HepG2 (cell line): ENCODE results near the gene CD300A. TPM values are rescaled to one million over a fixed set of nuclear protein-coding genes. Genes with fewer than 3 reads are reported as not detected.

Experiments
- CBFB ChIP-seq: sonication (generic); formaldehyde crosslinking; IDR thresholded peaks from 2 replicates; pipeline ENCODE4 v1.4.0; 2020; ENCODE audit warnings: missing genetic modification reagents
- CBX2 ChIP-seq, 2 experiments: fragments of 200-600 bp in 1 of 2; sonication (generic); formaldehyde crosslinking in 1 of 2; IDR thresholded peaks; 2 replicates each; pipeline versions ENCODE4 v1.7.0 to v1.8.1; 2018 to 2022; ENCODE audit warnings: low read depth in 2 of 2, low read length in 1 of 2, mild to moderate bottlenecking in 1 of 2, missing genetic modification reagents in 1 of 2
- ETV6 ChIP-seq: sonication (generic); formaldehyde crosslinking; conservative IDR thresholded peaks from 2 replicates; pipeline ENCODE4 v1.4.0; 2020; ENCODE audit warnings: missing genetic modification reagents
- FOXA1 ChIP-seq, 2 experiments: fragments of 450-650 bp in 1 of 2; sonication (generic) in 1 of 2; formaldehyde crosslinking in 1 of 2; IDR thresholded peaks; 2 replicates each; pipeline versions ENCODE4 v1.4.0 to v1.6.1; 2016 to 2020; ENCODE audit warnings: missing genetic modification reagents in 1 of 2
- HMG20B ChIP-seq: conservative IDR thresholded peaks from 2 replicates; pipeline ENCODE4 v1.6.1; 2016; ENCODE audit warnings: missing genetic modification reagents, missing compliant biosample characterization
- IKZF4 ChIP-seq: sonication (generic); formaldehyde crosslinking; IDR thresholded peaks from 2 replicates; pipeline ENCODE4 v1.5.1; 2020; ENCODE audit warnings: borderline replicate concordance, mild to moderate bottlenecking, low read depth, missing genetic modification reagents; ENCODE audit errors: not compliant biosample characterization
- KDM1A ChIP-seq: IDR thresholded peaks from 2 replicates; pipeline ENCODE4 v1.6.1; 2016; ENCODE audit warnings: missing compliant biosample characterization
- MBNL3 ChIP-seq: fragments of 250-450 bp; sonication (Bioruptor Pico); conservative IDR thresholded peaks from 2 replicates; pipeline ENCODE4 v1.8.0; 2022; ENCODE audit warnings: mild to moderate bottlenecking, inconsistent platforms
- NPAS2 ChIP-seq: sonication (generic); formaldehyde crosslinking; IDR thresholded peaks from 2 replicates; pipeline ENCODE4 v1.8.0; 2022; ENCODE audit warnings: mild to moderate bottlenecking, missing genetic modification reagents, borderline replicate concordance
- PAWR ChIP-seq: sonication (generic); formaldehyde crosslinking; IDR thresholded peaks from 2 replicates; pipeline ENCODE4 v1.4.0; 2020; ENCODE audit warnings: missing genetic modification reagents, mild to moderate bottlenecking, borderline replicate concordance
- RFX5 ChIP-seq: IDR thresholded peaks from 2 replicates; pipeline ENCODE4 v1.6.1; 2011; ENCODE audit warnings: low read depth, low read length, improper control_type of control experiment
- TBX3 ChIP-seq: fragments of 450-650 bp; IDR thresholded peaks from 2 replicates; pipeline ENCODE4 v1.6.1; 2017; ENCODE audit warnings: antibody characterized with exemption, mild to moderate bottlenecking, inconsistent platforms, borderline replicate concordance
- TRIM24 ChIP-seq: sonication (generic); formaldehyde crosslinking; IDR thresholded peaks from 2 replicates; pipeline ENCODE4 v1.8.0; 2022; ENCODE audit warnings: mild to moderate bottlenecking, missing genetic modification reagents
- YEATS4 ChIP-seq: sonication (generic); formaldehyde crosslinking; IDR thresholded peaks from 2 replicates; pipeline ENCODE4 v1.4.0; 2020; ENCODE audit warnings: missing genetic modification reagents, borderline replicate concordance
- ZMAT3 ChIP-seq: sonication (generic); formaldehyde crosslinking; conservative IDR thresholded peaks from 2 replicates; pipeline ENCODE4 v1.7.0; 2021; ENCODE audit warnings: missing genetic modification reagents
- ZNF326 ChIP-seq: sonication (generic); formaldehyde crosslinking; IDR thresholded peaks from 2 replicates; pipeline ENCODE4 v1.4.0; 2020; ENCODE audit warnings: missing genetic modification reagents, borderline replicate concordance
- ZNF746 ChIP-seq: sonication (generic); formaldehyde crosslinking; IDR thresholded peaks from 2 replicates; pipeline ENCODE4 v1.8.0; 2022; ENCODE audit warnings: mild to moderate bottlenecking, missing genetic modification reagents
- polyA plus RNA-seq, 8 experiments: library from polyadenylated mRNA; depleted of rRNA in 3 of 8; stranded (reverse) in 7 of 8; unstranded in 1 of 8; fragments of >200 nt; fragmentation: Illumina TruSeq in 4 of 8; extraction: Trizol in 4 of 8; gene quantifications; 2 replicates each; pipeline versions ENCODE4 v1.2.1 to v1.2.3, GENCODE V29; 2011 to 2016; ENCODE audit warnings: low read depth in 4 of 8, missing spikeins in 1 of 8, mixed read lengths in 1 of 8; ENCODE audit not compliant: insufficient read depth in 1 of 8
- total RNA-seq, 5 experiments: library from RNA; depleted of rRNA; stranded (reverse); fragments of >200 nt; fragmentation: Illumina TruSeq; extraction: Trizol; gene quantifications; 2 replicates each; pipeline ENCODE4 v1.2.3, GENCODE V29; 2016; ENCODE audit warnings: low read depth in 1 of 5
- TF ChIP-seq, protein P1 (sequence below): sonication (generic); formaldehyde crosslinking; IDR thresholded peaks from 2 replicates; pipeline ENCODE4 v1.8.0; 2022; ENCODE audit warnings: mild to moderate bottlenecking, missing genetic modification reagents; ENCODE audit not compliant: insufficient replicate concordance
- TF ChIP-seq, protein P2 (sequence below): sonication (generic); formaldehyde crosslinking; IDR thresholded peaks from 2 replicates; pipeline ENCODE4 v1.4.0; 2020; ENCODE audit warnings: missing genetic modification reagents
- TF ChIP-seq, protein P3 (sequence below): sonication (generic); formaldehyde crosslinking; IDR thresholded peaks from 2 replicates; pipeline ENCODE4 v1.5.0; 2020; ENCODE audit warnings: missing genetic modification reagents
- TF ChIP-seq, protein P4 (sequence below): sonication (generic); formaldehyde crosslinking; IDR thresholded peaks from 2 replicates; pipeline ENCODE4 v1.4.0; 2020; ENCODE audit warnings: mild to moderate bottlenecking, missing genetic modification reagents
- TF ChIP-seq, protein P5 (sequence below): sonication (generic); formaldehyde crosslinking; IDR thresholded peaks from 2 replicates; pipeline ENCODE4 v1.5.0; 2020; ENCODE audit warnings: mild to moderate bottlenecking, missing genetic modification reagents, borderline replicate concordance

The CD300A gene
- total and polyA plus RNA-seq, 2 of the 13 experiments (the other 11 are each of a cell fraction or from before 2014, with no cell fraction given), result not detected

DNA sequence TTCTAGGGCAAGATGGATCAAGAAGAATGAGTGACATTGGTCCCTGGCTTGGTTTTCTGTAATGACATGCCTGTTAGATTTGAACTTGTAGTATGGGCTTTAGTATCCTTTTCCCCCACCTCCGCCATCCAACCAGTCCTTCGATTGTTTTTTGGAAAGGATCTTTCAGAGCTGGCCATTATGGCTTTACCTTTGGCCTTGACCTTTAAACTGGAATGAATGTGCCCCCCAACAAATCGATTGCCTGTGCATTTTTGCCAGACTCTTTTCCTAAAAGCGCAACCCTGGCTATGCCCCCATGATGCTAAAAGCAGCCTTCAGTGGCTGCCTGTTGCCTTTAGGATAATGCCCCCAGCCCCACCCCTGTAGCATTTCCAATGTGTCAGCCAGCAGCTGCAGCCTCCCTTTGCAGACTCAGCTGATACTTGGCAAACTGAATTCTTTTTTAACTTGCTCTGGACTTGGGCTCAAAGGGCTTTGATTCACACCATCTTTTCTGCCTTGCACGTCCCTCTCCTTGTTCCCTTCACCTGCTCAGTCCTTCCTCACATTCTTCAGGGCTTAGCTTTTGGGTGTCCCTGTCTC, 30.6 kb upstream of the CD300A start (continued):
- TF ChIP-seq, protein P1, sequence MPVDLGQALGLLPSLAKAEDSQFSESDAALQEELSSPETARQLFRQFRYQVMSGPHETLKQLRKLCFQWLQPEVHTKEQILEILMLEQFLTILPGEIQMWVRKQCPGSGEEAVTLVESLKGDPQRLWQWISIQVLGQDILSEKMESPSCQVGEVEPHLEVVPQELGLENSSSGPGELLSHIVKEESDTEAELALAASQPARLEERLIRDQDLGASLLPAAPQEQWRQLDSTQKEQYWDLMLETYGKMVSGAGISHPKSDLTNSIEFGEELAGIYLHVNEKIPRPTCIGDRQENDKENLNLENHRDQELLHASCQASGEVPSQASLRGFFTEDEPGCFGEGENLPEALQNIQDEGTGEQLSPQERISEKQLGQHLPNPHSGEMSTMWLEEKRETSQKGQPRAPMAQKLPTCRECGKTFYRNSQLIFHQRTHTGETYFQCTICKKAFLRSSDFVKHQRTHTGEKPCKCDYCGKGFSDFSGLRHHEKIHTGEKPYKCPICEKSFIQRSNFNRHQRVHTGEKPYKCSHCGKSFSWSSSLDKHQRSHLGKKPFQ (CRISPR knock-in tag), result no peak
- TF ChIP-seq CBFB (CRISPR knock-in tag) (no peak), HMG20B (CRISPR knock-in tag) (no peak), ZNF326 (CRISPR knock-in tag) (0 out of 2 replicates have a peak, but pooled peaks have one; percentile 59), TRIM24 (CRISPR knock-in tag) (no peak), CBX2 (IDR thresholded peaks at IDR 0.05; ENCODE audit: low read depth, low read length) (no peak), CBX2 (CRISPR knock-in tag; IDR thresholded peaks at IDR 0.05; ENCODE audit: low read depth) (no peak), MBNL3 (CRISPR knock-in tag) (no peak), ETV6 (CRISPR knock-in tag) (no peak), RFX5 (no peak), FOXA1 (IDR thresholded peaks at IDR 0.05) (no peak), FOXA1 (CRISPR knock-in tag; IDR thresholded peaks at IDR 0.05) (no peak), ZNF746 (CRISPR knock-in tag) (no peak), YEATS4 (CRISPR knock-in tag) (no peak), ZMAT3 (no peak), NPAS2 (CRISPR knock-in tag) (no peak), KDM1A (CRISPR knock-in tag) (no peak), TBX3 (no peak), IKZF4 (CRISPR knock-in tag) (no peak), PAWR (CRISPR knock-in tag) (no peak)
- TF ChIP-seq, protein P2, sequence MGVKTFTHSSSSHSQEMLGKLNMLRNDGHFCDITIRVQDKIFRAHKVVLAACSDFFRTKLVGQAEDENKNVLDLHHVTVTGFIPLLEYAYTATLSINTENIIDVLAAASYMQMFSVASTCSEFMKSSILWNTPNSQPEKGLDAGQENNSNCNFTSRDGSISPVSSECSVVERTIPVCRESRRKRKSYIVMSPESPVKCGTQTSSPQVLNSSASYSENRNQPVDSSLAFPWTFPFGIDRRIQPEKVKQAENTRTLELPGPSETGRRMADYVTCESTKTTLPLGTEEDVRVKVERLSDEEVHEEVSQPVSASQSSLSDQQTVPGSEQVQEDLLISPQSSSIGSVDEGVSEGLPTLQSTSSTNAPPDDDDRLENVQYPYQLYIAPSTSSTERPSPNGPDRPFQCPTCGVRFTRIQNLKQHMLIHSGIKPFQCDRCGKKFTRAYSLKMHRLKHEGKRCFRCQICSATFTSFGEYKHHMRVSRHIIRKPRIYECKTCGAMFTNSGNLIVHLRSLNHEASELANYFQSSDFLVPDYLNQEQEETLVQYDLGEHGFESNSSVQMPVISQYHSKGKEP, result no peak
- TF ChIP-seq, protein P3, sequence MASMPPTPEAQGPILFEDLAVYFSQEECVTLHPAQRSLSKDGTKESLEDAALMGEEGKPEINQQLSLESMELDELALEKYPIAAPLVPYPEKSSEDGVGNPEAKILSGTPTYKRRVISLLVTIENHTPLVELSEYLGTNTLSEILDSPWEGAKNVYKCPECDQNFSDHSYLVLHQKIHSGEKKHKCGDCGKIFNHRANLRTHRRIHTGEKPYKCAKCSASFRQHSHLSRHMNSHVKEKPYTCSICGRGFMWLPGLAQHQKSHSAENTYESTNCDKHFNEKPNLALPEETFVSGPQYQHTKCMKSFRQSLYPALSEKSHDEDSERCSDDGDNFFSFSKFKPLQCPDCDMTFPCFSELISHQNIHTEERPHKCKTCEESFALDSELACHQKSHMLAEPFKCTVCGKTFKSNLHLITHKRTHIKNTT (CRISPR knock-in tag), result no peak
- TF ChIP-seq, protein P4, sequence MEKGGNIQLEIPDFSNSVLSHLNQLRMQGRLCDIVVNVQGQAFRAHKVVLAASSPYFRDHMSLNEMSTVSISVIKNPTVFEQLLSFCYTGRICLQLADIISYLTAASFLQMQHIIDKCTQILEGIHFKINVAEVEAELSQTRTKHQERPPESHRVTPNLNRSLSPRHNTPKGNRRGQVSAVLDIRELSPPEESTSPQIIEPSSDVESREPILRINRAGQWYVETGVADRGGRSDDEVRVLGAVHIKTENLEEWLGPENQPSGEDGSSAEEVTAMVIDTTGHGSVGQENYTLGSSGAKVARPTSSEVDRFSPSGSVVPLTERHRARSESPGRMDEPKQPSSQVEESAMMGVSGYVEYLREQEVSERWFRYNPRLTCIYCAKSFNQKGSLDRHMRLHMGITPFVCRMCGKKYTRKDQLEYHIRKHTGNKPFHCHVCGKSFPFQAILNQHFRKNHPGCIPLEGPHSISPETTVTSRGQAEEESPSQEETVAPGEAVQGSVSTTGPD (CRISPR knock-in tag), result peak; percentile 93
- TF ChIP-seq, protein P5, sequence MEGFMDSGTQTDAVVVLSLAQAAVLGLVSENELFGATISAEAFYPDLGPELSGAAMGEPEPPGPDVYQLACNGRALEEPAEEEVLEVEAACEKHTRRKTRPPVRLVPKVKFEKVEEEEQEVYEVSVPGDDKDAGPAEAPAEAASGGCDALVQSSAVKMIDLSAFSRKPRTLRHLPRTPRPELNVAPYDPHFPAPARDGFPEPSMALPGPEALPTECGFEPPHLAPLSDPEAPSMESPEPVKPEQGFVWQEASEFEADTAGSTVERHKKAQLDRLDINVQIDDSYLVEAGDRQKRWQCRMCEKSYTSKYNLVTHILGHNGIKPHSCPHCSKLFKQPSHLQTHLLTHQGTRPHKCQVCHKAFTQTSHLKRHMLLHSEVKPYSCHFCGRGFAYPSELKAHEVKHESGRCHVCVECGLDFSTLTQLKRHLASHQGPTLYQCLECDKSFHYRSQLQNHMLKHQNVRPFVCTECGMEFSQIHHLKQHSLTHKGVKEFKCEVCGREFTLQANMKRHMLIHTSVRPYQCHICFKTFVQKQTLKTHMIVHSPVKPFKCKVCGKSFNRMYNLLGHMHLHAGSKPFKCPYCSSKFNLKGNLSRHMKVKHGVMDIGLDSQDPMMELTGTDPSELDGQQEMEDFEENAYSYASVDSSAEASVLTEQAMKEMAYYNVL (CRISPR knock-in tag), result no peak
